RWPE2 (cell line): ENCODE results near the gene ARHGAP26.

ENCODE experiments used
- ATAC-seq: fragments of 200-7000 bp; cut with Tn5 transposase; 3 replicates; pipeline ENCODE4 v1.9.1; 2021; ENCODE audit warnings: low read depth
- DNase-seq: peaks from one replicate; pipeline ENCODE4 v3.0.0-alpha.2; 2020; ENCODE audit warnings: low spot score
- H3K27ac ChIP-seq: fragments of 450-650 bp; 2 replicates; pipeline ENCODE4 v1.5.1; 2017; ENCODE audit warnings: mild to moderate bottlenecking; ENCODE audit not compliant: poor library complexity, severe bottlenecking
- H3K27me3 ChIP-seq: fragments of 250-450 bp; sonication (Bioruptor Pico); 2 replicates; pipeline ENCODE4 v1.5.1; 2021; ENCODE audit warnings: mild to moderate bottlenecking, moderate library complexity; ENCODE audit not compliant: insufficient read depth, poor library complexity, severe bottlenecking
- H3K36me3 ChIP-seq: fragments of 250-450 bp; sonication (Bioruptor Pico); 2 replicates; pipeline ENCODE4 v1.5.1; 2020; ENCODE audit warnings: low read depth, mild to moderate bottlenecking, moderate library complexity
- H3K4me1 ChIP-seq: fragments of 250-450 bp; sonication (Bioruptor Pico); 2 replicates; pipeline ENCODE4 v1.5.1; 2021; ENCODE audit warnings: mild to moderate bottlenecking, moderate library complexity; ENCODE audit not compliant: insufficient read depth, poor library complexity, severe bottlenecking
- H3K4me3 ChIP-seq: fragments of 250-450 bp; sonication (Bioruptor Pico); 2 replicates; pipeline ENCODE4 v1.5.1; 2021; ENCODE audit warnings: mild to moderate bottlenecking, moderate library complexity; ENCODE audit not compliant: severe bottlenecking
- H3K9me3 ChIP-seq: fragments of 250-450 bp; sonication (Bioruptor Pico); 2 replicates; pipeline ENCODE4 v1.5.1; 2021; ENCODE audit warnings: mild to moderate bottlenecking, moderate library complexity; ENCODE audit not compliant: severe bottlenecking
- TF ChIP-seq, protein P1 (sequence below): fragments of 450-650 bp; IDR thresholded peaks from one replicate; pipeline ENCODE4 v1.5.1; 2017; ENCODE audit warnings: mild to moderate bottlenecking, moderate library complexity; ENCODE audit not compliant: poor library complexity, severe bottlenecking

The ARHGAP26 gene

DNA sequence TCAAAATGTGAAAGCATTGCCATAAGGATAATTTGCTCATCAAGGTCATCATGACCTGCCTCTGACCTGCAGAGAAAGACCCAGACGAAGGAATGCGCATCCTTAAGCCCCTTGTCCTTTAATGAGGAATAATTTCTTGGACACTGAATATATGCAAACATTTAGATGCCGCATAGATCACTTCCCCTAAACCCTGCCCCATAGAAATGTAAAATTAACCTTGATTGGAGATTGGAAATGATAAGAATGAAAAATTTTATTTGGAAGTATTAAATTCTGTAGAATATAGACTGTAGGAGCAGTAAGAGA, 233.1 kb downstream of the ARHGAP26 start:
- H3K27ac ChIP-seq, result peak overlapping the region; percentile 74
- no peak overlapping the region for H3K4me3 ChIP-seq

DNA sequence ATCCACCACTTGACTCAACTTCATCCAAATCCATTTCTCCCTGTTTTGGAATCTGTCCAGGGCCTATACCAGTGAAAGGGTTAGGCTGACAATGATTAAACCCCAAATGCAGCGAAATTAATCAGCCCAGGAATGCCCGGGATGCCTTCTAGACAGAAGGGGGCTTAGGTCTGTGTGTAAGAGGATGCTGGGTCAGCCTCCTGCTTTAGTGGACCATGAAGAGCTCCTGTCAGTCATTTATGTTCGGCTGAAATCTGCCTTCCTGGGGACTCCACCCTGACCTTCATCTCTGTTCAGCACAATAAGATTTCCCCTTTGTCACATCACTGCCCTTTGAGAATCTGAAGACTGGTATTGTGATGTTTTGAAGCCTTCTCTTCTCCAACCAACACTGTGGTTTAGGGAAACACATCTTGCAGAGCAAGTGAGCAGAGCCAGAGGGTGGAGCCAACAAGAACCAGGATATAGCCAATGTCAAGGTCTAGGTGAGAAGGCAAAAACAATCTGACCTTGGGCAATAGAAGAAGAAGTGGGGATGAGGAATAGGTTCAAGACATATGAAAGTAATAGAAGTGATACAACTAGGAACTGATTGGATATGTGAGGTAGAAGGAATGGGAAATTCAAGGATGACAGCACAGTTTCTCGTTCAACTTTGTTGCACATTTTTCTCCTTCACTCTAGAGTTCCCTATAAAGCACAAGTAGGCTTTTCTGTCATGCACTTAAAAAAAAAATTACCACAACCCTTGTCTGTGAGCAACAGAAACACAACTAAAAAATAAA, 234.4 kb downstream of the ARHGAP26 start:
- H3K4me1 ChIP-seq, result peaks cover 41% of the 10 kb centered on the region
- H3K36me3 ChIP-seq, result no peaks in the 10 kb centered on the region
- no peaks in the 10 kb centered on the region for H3K27me3 ChIP-seq
- TF ChIP-seq, protein P1, sequence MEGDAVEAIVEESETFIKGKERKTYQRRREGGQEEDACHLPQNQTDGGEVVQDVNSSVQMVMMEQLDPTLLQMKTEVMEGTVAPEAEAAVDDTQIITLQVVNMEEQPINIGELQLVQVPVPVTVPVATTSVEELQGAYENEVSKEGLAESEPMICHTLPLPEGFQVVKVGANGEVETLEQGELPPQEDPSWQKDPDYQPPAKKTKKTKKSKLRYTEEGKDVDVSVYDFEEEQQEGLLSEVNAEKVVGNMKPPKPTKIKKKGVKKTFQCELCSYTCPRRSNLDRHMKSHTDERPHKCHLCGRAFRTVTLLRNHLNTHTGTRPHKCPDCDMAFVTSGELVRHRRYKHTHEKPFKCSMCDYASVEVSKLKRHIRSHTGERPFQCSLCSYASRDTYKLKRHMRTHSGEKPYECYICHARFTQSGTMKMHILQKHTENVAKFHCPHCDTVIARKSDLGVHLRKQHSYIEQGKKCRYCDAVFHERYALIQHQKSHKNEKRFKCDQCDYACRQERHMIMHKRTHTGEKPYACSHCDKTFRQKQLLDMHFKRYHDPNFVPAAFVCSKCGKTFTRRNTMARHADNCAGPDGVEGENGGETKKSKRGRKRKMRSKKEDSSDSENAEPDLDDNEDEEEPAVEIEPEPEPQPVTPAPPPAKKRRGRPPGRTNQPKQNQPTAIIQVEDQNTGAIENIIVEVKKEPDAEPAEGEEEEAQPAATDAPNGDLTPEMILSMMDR, result no peak
- no peak for ATAC-seq
- no peaks in the 10 kb centered on the region for H3K9me3 ChIP-seq
- no peak overlapping the region for H3K4me3 ChIP-seq
- H3K27ac ChIP-seq, result no peak overlapping the region
- DNase-seq, result no peak

More for the DNA sequence above, 233.1 kb downstream of the ARHGAP26 start:
- no peak for ATAC-seq
- H3K27me3 ChIP-seq, result no peaks in the 10 kb centered on the region
- H3K4me1 ChIP-seq, result peaks cover 30% of the 10 kb centered on the region
- H3K36me3 ChIP-seq, result no peaks in the 10 kb centered on the region
- DNase-seq, result no peak
- TF ChIP-seq, protein P1, result peak; percentile 45
- H3K9me3 ChIP-seq, result no peaks in the 10 kb centered on the region

DNA sequence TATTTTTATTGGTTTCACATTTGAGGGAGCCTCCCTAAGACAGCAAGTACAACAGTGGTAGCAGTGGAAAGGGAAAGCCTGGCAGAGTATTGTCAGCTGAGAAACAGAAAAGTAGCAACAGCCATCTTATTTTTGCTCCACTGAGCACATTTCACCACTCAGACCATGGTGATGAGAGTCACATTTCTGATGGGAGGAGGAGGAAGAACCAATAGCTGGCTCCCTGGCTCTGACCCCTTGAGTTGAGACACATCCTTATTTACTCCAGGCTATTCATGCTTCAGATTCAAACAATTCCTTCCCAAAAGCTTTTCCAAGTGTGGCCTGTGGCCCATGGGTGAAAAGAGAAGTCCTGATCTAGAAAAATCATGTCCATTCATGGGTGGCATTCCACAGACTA, 236.3 kb downstream of the ARHGAP26 start:
- Histone ChIP-seq H3K9me3 (no peaks in the 10 kb centered on the region), H3K4me3 (no peak overlapping the region), H3K36me3 (no peaks in the 10 kb centered on the region), H3K27me3 (no peaks in the 10 kb centered on the region), H3K4me1 (peaks cover 47% of the 10 kb centered on the region), H3K27ac (no peak overlapping the region)
- ATAC-seq (no peak), DNase-seq (no peak)
- TF ChIP-seq, protein P1, result no peak

DNA sequence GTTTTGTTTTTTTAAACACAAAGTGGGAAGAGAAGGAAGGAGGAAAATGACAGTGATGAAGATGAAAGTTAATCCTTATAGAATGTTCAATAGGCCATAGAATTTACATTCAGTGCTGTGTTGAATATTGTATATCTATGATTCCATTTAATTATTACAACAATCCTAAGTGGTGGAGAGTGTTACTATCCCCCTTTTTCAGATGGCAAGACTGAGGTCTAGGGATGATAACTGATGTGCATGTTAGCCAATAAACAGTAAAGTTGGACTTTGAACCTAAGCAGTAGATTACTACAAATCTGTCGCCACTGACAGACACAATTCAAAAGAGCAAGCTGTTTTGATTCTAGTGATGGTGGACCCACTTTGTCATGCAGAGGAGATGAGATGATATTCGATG, 237.9 kb downstream of the ARHGAP26 start:
- DNase-seq, result no peak
- no peak overlapping the region for H3K4me3 ChIP-seq
- H3K9me3 ChIP-seq, result no peaks in the 10 kb centered on the region
- TF ChIP-seq, protein P1, result no peak
- no peaks in the 10 kb centered on the region for H3K36me3 ChIP-seq
- peaks cover 34% of the 10 kb centered on the region for H3K4me1 ChIP-seq
- ATAC-seq, result no peak
- H3K27ac ChIP-seq, result peak overlapping the region; percentile 83
- no peaks in the 10 kb centered on the region for H3K27me3 ChIP-seq

DNA sequence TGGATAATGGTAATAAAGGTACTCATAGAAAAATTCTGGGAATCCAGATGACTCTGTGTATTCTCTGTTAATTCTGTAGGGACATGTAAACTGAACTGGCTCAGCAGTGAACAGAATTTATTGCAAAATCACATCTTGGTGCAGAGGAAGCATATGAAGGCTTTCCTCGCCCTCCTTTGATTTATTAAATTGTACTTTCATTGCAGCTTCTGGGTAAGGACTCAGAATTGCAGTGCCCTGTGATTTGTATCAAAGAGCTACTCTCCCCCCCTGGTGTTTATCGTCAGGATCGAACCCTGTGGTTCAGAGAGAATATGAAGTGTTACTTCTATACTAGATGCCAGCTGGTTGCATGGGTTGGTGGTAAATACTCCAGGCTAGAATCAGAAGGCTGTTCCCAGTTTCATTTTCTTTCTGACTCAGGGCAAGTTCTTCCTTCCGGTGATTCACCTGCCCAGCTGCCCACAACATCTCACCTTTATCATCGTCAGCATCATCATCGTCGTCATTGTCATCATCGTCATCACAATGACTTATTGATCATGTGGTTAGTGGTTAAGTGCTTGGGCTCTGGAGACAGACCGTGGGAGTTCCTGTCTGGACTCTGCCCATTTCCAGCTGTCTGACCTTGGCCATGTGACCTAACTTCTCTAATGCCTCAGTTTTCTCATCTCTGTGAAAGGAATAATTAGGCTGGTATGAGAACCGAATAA, 238.8 kb downstream of the ARHGAP26 start:
- TF ChIP-seq, protein P1, result peak; percentile 42

More for the DNA sequence above, 238.8 kb downstream of the ARHGAP26 start:
- peak; percentile 92 for ATAC-seq
- no peaks in the 10 kb centered on the region for H3K36me3 ChIP-seq
- DNase-seq, result peak; percentile 90
- no peak overlapping the region for H3K4me3 ChIP-seq
- peak overlapping the region; percentile 83 for H3K27ac ChIP-seq
- H3K27me3 ChIP-seq, result no peaks in the 10 kb centered on the region
- peaks cover 30% of the 10 kb centered on the region for H3K4me1 ChIP-seq
- H3K9me3 ChIP-seq, result no peaks in the 10 kb centered on the region
